K562 treated with DMSO at 1 percent for 12 hours (cell line): Measurements from ENCODE around the gene PBOV1. TPM values are rescaled to one million over a fixed set of nuclear protein-coding genes. Genes with fewer than 3 reads are reported as not detected.

Source experiments
- total RNA-seq: library from RNA; unstranded; fragments of 300-600 nt; gene quantifications from 2 replicates; pipeline ENCODE4 v1.2.3, GENCODE V29; 2022; ENCODE audit not compliant: insufficient read depth

Gene PBOV1
- not detected in 2 replicates for total RNA-seq

GRCh38 chr6:138218449-138218848 is at the start of gene PBOV1:
Gene PBOV1, minus strand, starts transcription at chr6:138218491. Its CDS starts 96 bp downstream, at chr6:138218395.

Other genes starting within 250 kb of the PBOV1 start
- gene PERP, start 111.1 kb downstream of the PBOV1 start, total RNA-seq, result 0.17 and 0.24 TPM in 2 replicates
- gene ARFGEF3, start 56.6 kb downstream of the PBOV1 start, total RNA-seq, result not detected in 2 replicates
- gene SMIM28, start 159.4 kb upstream of the PBOV1 start, total RNA-seq, result not detected in 2 replicates
- gene HEBP2, start 185.7 kb upstream of the PBOV1 start, total RNA-seq, result 32.9 and 43.5 TPM in 2 replicates